WTC11 (cell line): Measurements from ENCODE around the gene AFM. TPM values are rescaled to one million over a fixed set of nuclear protein-coding genes. Genes with fewer than 3 reads are reported as not detected.

ENCODE experiments used
- ATAC-seq: fragments of 200-7000 bp; cut with Tn5 transposase; 2 replicates; pipeline ENCODE4 v1.10.0; 2021; ENCODE audit warnings: mild to moderate bottlenecking, moderate library complexity
- CTCF ChIA-PET: fragments of 300-600 bp; sonication (Branson Sonifier 250); formaldehyde crosslinking; loops from one replicate; lab custom pipeline; 2021; ENCODE audit warnings: antibody characterized with exemption; lab: Charles Lee
- POLR2A ChIA-PET: fragments of 350-600 bp; sonication (Branson Sonifier 250); formaldehyde crosslinking; loops from one replicate; lab custom pipeline; 2021; ENCODE audit warnings: antibody characterized with exemption; lab: Charles Lee
- DNase-seq: peaks from one replicate; pipeline ENCODE4 v3.0.0; 2021; ENCODE audit warnings: low spot score
- H3K27ac Mint-ChIP-seq: 2 replicates; pipeline ENCODE4 v1.8.0; 2021; ENCODE audit warnings: mixed read lengths
- H3K27me3 Mint-ChIP-seq: 2 replicates; pipeline ENCODE4 v1.8.0; 2021; ENCODE audit warnings: low read depth, mild to moderate bottlenecking, moderate library complexity, mixed read lengths
- H3K36me3 Mint-ChIP-seq: 2 replicates; pipeline ENCODE4 v1.8.0; 2021; ENCODE audit warnings: mixed read lengths
- H3K4me1 Mint-ChIP-seq: 2 replicates; pipeline ENCODE4 v1.8.0; 2022; ENCODE audit warnings: mixed read lengths
- H3K4me3 Mint-ChIP-seq: 2 replicates; pipeline ENCODE4 v1.8.0; 2021; ENCODE audit warnings: mild to moderate bottlenecking, moderate library complexity, mixed read lengths
- H3K9me3 Mint-ChIP-seq: 2 replicates; pipeline ENCODE4 v1.8.0; 2021; ENCODE audit warnings: mixed read lengths
- ARID4B ChIP-seq: sonication (generic); formaldehyde crosslinking; IDR thresholded peaks from 2 replicates; pipeline ENCODE4 v1.8.0; 2023; ENCODE audit warnings: missing genetic modification reagents, mild to moderate bottlenecking, borderline replicate concordance
- ATF2 ChIP-seq: sonication (generic); formaldehyde crosslinking; IDR thresholded peaks from 2 replicates; pipeline ENCODE4 v1.8.1; 2022; ENCODE audit warnings: low read depth, missing genetic modification reagents, borderline replicate concordance
- HMGA2 ChIP-seq: fragments of 250-450 bp; sonication (Bioruptor Pico); IDR thresholded peaks from 2 replicates; pipeline ENCODE4 v1.4.0; 2021; ENCODE audit warnings: mild to moderate bottlenecking, moderate library complexity
- NR2C2 ChIP-seq: sonication (generic); formaldehyde crosslinking; IDR thresholded peaks from 2 replicates; pipeline ENCODE4 v1.8.0; 2022; ENCODE audit warnings: mild to moderate bottlenecking, missing genetic modification reagents
- ZNF219 ChIP-seq: sonication (generic); formaldehyde crosslinking; IDR thresholded peaks from 2 replicates; pipeline ENCODE4 v1.8.0; 2023; ENCODE audit warnings: missing genetic modification reagents, mild to moderate bottlenecking, borderline replicate concordance
- ZSCAN18 ChIP-seq: fragments of 250-450 bp; sonication (Bioruptor Pico); IDR thresholded peaks from 2 replicates; pipeline ENCODE4 v2.1.2; 2022; ENCODE audit warnings: mild to moderate bottlenecking, moderate library complexity
- total RNA-seq: library from RNA; stranded (reverse); gene quantifications from 3 replicates; pipeline ENCODE4 v1.2.3, GENCODE V29; 2021
- TF ChIP-seq, protein P1 (sequence below): sonication (generic); formaldehyde crosslinking; IDR thresholded peaks from 2 replicates; pipeline ENCODE4 v1.8.0; 2022; ENCODE audit warnings: mild to moderate bottlenecking, missing genetic modification reagents

The AFM gene
- total RNA-seq, 1 experiment from 2014 or later = not detected

GRCh38 chr4:73438048-73438447, 43.5 kb upstream of the AFM start (continued):
- TF ChIP-seq ATF2 (CRISPR knock-in tag) (no peak), NR2C2 (CRISPR knock-in tag) (no peak)

DNA sequence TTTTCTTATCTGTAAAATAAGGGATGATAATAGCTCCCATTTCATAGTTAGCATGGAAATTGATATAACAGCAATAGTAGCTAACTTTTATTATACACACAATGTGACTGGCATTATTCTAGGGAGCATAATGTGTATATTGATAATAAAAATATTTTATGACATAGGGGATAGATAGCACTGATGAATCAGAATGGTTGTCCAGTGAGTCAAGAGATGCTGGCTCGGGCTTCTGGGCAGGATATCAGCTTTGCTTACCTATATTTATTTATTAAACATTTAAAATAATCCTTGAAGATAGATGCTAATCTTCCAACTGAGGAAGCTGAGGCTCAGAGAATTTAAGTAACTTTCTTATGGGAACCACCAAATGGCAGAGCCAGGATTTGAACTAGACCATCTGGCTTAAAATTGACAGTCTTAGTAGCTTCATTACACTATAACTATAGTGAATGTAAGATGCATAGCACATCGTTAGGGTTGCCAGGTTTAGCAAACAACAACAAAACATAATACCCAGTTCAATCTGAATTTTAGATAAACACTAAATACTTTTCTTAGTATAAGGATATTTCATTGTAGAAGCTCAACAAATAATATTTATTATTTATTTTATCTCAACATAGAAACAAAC, 42.8 kb upstream of the AFM start:
- ChIA-PET CTCF (interaction anchor here (1.4 to 2.3 kb wide), 2 partner anchors 8 to 97 kb away, joined by 5 to 8 read pairs; no protein-coding TSS in a partner anchor), POLR2A (no interaction called here)

DNA sequence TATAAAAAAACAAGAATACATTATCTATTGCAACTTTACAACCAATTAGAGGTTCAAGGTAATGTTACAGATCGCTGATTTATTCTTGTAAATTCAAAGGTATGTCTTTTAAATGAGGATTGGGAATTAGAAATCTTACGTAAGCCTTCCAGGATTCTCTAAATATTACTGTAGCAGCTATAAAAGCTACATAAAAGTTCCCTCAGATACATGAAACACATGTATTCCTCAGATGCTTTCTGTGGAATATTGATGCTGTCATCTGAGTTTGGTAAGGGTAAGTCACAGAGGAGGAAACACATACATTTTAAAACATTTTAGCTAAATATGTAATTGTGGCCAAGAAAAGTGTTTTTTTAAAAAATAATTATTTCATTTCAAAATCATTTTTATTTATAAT, 42.1 kb upstream of the AFM start:
- POLR2A ChIA-PET = no interaction called here
- H3K36me3 Mint-ChIP-seq = no peaks in the 10 kb centered on the region
- DNase-seq = no peak
- no peaks in the 10 kb centered on the region for H3K4me1 Mint-ChIP-seq
- CTCF ChIA-PET = interaction anchor here (1.4 kb wide), 1 partner anchor 98 kb away, joined by 5 read pairs; no protein-coding TSS in a partner anchor
- TF ChIP-seq, protein P1, sequence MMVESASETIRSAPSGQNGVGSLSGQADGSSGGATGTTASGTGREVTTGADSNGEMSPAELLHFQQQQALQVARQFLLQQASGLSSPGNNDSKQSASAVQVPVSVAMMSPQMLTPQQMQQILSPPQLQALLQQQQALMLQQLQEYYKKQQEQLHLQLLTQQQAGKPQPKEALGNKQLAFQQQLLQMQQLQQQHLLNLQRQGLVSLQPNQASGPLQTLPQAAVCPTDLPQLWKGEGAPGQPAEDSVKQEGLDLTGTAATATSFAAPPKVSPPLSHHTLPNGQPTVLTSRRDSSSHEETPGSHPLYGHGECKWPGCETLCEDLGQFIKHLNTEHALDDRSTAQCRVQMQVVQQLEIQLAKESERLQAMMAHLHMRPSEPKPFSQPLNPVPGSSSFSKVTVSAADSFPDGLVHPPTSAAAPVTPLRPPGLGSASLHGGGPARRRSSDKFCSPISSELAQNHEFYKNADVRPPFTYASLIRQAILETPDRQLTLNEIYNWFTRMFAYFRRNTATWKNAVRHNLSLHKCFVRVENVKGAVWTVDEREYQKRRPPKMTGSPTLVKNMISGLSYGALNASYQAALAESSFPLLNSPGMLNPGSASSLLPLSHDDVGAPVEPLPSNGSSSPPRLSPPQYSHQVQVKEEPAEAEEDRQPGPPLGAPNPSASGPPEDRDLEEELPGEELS (CRISPR knock-in tag) = no peak
- TF ChIP-seq ZNF219 = no peak
- no peak for TF ChIP-seq HMGA2 (CRISPR knock-in tag)
- no peak for ATAC-seq
- no peak overlapping the region for H3K4me3 Mint-ChIP-seq
- no peaks in the 10 kb centered on the region for H3K27me3 Mint-ChIP-seq
- H3K9me3 Mint-ChIP-seq = no peaks in the 10 kb centered on the region
- H3K27ac Mint-ChIP-seq = no peak overlapping the region

More for the DNA sequence above, 42.8 kb upstream of the AFM start:
- no peak for TF ChIP-seq ZSCAN18 (CRISPR knock-in tag)
- TF ChIP-seq NR2C2 (CRISPR knock-in tag) = no peak
- TF ChIP-seq, all 79 proteins: peak for 0
- H3K9me3 Mint-ChIP-seq = no peaks in the 10 kb centered on the region
- no peak overlapping the region for H3K27ac Mint-ChIP-seq
- H3K27me3 Mint-ChIP-seq = no peaks in the 10 kb centered on the region
- ATAC-seq (no peak), DNase-seq (no peak)
- no peaks in the 10 kb centered on the region for H3K4me1 Mint-ChIP-seq
- no peak overlapping the region for H3K4me3 Mint-ChIP-seq
- no peaks in the 10 kb centered on the region for H3K36me3 Mint-ChIP-seq

GRCh38 chr4:73439991-73440390, 41.6 kb upstream of the AFM start:
- TF ChIP-seq ATF2 (CRISPR knock-in tag) = no peak
- TF ChIP-seq ZNF219 = no peak
- TF ChIP-seq ARID4B (CRISPR knock-in tag) = no peak
- Mint-ChIP-seq H3K9me3 (no peaks in the 10 kb centered on the region), H3K4me3 (no peak overlapping the region), H3K27me3 (no peaks in the 10 kb centered on the region), H3K4me1 (no peaks in the 10 kb centered on the region), H3K27ac (no peak overlapping the region), H3K36me3 (no peaks in the 10 kb centered on the region)
- DNase-seq (no peak), ATAC-seq (no peak)
- ChIA-PET POLR2A (no interaction called here), CTCF (no interaction called here)
